Renal cortical epithelial cell (primary cell): ENCODE data around the gene SH2D1B. TPM values are rescaled to one million over a fixed set of nuclear protein-coding genes. Genes with fewer than 3 reads are reported as not detected.
"Not testable (repeated sequence)": the region's sequence is repeated elsewhere in the genome, so short reads cannot be mapped to it uniquely, and the experiment has no call there.

ENCODE experiments used
- DNase-seq: peaks from one replicate; pipeline ENCODE4 v3.0.0-alpha.2; 2011; ENCODE audit warnings: low read depth
- total RNA-seq: library from RNA; depleted of rRNA; stranded (reverse); fragments of >200 nt; gene quantifications from 2 replicates; pipeline ENCODE4 v1.2.3, GENCODE V29; 2014

SH2D1B gene, protein sequence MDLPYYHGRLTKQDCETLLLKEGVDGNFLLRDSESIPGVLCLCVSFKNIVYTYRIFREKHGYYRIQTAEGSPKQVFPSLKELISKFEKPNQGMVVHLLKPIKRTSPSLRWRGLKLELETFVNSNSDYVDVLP
- total RNA-seq: not detected in 2 replicates

GRCh38 chr1:162412002-162412401 lies at the start of gene SH2D1B:
TSS of gene SH2D1B (minus strand) at chr1:162412136. CDS start at chr1:162412016, 120 bp downstream.
- DNase-seq: peak; percentile 32

- DNase-seq: no peak
Measured at GRCh38 chr1:162458236-162458635, 46.3 kb upstream of the SH2D1B start.

DNA sequence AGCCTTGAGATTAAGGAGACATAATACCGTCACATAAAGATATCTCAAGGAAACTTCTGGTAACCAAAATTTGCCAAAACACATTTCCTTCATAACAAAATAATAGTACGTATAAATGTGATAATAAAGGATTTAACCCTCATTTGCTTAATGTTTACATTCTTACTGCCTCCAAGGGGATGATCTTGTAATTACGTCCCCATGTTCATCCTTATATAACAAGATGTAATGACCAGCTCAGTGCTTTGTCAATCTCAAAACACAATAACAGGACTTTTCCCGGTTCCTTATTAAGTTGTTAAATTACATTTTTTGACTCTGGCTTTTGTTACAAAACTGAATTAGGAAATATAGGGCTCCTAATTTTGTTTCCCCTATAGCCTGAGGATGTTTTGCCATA lies 44.4 kb upstream of the SH2D1B start:
- no peak for DNase-seq

- not testable (repeated sequence) for DNase-seq
Measured at GRCh38 chr1:162454361-162454760, 42.4 kb upstream of the SH2D1B start.

DNA sequence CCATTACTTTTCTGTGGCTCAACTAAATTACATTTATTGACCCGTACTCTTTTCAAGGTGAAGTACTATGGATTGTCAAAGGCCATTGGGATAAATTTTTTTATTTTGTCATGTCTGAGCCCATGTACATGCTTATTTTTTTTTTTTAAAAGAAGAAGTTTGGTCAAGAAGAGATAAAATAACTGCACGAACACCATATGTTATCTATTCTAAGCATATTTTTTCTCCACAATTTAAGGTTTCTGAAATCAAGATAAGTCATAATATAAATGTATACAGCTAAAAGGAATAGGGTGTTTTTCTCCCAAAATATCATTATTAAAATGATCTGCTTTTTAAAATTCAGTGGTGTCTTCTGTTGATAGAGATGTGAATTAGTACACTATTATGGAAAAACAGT lies 35.0 kb upstream of the SH2D1B start:
- no peak for DNase-seq

DNA sequence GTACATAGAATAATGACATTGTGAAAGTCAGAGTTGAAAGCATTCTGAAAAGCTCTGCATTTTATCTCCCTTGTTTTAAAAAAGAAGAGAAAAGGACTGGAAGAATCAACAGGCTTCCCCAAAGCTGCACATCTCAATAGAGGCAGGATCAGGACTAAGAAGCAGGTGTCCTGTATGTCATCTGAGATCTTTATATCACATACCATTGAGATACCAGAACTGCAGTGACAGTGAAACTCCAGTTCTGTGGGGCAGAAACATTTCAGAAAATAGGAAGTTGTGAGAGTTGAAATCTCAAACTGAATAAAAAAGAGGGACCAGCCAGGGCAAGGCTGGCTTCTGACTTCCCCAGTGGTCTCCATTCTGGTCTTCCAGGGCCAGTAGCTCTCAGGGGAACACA lies 33.0 kb upstream of the SH2D1B start:
- no peak for DNase-seq

DNA sequence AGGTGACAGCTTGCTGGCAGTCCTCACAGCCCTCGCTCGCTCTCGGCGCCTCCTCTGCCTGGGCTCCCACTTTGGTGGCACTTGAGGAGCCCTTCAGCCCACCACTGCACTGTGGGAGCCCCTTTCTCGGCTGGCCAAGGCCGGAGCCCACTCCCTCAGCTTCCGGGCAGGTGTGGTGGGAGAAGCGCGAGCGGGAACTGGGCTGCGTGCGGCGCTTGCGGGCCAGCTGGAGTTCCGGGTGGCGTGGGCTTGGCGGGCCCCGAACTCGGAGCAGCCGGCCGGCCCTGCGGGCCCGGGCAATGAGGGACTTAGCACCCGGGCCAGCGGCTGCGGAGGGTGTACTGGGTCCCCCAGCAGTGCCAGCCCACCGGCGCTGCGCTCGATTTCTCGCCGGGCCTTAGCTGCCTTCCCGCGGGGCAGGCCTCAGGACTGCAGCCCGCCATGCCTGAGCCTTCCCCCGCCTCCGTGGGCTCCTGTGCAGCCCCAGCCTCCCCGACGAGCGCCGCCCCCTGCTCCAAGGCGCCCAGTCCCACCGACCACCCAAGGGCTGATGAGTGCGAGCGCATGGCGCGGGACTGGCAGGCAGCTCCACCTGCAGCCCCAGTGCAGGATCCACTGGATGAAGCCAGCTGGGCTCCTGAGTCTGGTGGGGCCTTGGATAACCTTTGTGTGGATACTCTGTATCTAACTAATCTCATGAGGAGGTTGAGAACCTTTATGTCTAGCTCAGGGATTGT lies 21.2 kb upstream of the SH2D1B start:
- not testable (repeated sequence) for DNase-seq

DNA sequence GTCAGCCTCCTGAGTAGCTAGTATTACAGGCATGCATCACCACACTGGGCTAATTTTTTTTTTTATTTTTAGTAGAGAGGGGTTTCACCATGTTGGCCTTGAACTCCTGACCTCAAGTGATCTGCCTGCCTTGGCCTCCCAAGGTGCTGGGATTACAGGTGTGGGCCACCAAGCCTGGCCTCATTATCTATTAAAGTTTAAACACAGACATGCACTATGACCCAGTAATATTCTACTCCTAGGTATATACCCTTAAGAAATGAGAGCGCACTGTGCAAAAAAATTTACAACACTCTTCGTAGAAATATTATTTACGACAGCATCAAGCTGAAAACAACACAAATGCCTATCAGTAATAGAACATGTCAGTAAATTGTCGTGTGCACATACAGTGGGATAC lies 18.6 kb upstream of the SH2D1B start:
- DNase-seq: no peak

GRCh38 chr1:162422662-162423375 lies 10.9 kb upstream of the SH2D1B start:
- DNase-seq: no peak

DNA sequence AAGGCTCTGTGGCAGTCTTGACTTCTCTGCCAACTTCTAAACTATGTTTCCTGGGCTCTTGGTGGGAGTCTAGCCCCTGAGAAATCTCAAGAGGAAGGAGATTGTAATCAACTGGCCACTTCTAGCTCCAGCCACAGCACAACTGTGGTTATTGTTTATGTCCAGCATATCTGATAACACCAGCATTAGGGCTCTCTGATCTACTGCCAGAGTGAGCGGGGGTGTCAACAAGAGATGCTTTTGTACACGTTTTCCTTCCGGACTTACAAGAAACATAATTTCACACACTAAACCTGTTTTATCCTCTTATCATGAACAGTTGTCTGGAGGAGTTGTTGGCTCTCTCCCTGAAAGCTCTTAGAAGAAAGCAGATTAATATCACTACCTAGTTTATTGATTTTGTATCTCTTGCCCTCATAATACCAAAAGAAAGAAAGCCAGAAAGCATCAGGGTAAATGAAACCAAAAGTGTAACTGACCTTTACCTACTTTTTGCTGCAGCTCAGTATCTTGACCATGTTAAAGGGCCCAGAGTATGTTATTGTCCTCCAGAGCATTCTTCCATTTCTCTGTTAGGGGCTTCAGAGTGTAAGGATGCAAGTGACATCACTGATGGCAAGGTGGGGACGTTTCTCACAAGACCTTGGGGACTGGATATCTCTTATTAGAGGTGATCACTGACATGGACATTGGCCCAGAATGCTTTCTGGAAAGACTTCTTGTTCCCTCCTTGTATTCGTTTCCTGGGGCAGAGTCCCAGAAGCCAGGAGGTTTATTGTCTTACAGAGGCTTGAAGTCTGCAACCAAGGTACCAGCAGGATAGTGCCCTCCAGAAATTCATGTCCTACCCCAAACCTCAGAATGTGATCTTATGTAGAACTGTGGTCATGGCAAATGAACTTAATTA lies 9.6 kb upstream of the SH2D1B start:
- no peak for DNase-seq

DNA sequence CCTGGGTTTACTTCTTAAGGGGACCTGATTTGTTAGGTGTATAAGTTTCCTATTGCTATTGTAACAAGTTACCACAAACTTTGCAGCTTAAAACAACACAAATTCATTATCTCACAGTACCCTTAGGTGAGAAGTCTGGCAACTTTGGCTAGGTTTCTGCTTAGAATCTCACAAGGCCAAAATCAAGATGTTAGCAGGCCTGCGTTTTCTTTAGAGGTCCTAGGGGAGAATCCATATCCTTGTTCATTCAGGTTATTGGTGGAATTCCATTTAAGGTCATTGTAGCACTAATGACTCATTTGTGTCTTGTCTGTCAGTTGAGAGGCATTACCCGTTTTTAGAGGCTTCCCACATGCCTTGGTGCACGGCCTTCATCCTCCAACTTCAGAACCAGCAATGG lies 8.2 kb upstream of the SH2D1B start:
- DNase-seq: no peak

GRCh38 chr1:162419450-162419931 lies 7.6 kb upstream of the SH2D1B start:
- peak; percentile 44 for DNase-seq

- not testable (repeated sequence) for DNase-seq
Measured at GRCh38 chr1:162418584-162418983, 6.6 kb upstream of the SH2D1B start.

DNA sequence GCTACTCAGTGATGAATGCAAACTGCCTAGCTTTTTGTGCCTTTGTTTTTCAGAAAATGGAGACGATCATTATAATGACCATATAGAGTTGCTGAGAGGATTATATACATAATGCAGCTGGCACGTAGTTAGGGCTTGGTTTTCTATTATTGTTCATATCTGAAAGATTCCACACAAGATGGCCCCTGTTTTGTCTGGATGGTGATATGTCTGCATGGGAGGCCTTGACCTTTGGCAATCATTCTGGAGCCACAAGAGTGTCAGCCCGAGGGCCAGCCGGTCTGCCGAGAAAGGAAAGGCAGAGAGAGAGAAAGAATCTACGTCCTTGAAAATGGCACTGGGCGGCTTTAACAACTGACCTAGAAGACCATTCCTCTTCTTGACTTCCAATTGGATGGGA lies 5.7 kb upstream of the SH2D1B start:
- DNase-seq: no peak

DNA sequence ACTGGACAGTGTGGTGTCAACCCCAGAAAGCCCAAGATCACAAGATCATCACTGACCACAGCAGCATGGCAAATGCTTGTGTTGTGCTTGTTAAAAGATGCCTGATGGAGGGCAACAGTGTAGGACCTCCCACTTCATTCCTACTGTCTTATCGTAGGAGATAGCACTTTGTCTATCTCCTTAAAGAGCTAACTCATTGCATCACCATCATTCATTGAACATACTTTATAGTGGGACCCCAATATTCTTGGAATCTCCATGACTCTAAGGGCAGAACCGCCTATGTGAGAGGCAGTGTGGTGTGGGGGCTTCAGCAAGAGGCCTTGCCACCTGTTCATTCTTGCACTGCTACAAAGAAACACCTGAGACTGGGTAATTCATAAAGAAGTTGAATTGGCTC lies 5.0 kb upstream of the SH2D1B start:
- no peak for DNase-seq

DNA sequence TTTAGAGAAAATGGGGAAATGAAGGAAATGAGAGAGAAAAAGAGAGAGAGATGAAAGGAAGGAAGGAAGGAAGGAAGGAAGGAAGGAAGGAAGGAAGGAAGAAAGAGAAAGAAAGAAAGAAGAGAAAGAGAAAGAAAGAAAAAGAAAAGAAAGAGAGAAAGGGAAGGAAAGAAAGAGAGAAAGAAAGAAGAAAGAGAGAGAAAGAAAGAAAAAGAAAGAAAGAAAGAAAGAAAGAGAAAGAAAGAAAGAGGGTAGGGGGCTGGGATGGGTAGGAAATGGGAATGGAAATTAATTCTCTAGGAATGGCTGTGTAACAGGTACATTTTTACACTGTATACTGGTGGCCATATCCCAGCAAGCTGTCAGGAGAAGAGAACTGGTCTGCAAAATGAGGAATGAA lies 4.3 kb upstream of the SH2D1B start:
- DNase-seq: no peak

DNA sequence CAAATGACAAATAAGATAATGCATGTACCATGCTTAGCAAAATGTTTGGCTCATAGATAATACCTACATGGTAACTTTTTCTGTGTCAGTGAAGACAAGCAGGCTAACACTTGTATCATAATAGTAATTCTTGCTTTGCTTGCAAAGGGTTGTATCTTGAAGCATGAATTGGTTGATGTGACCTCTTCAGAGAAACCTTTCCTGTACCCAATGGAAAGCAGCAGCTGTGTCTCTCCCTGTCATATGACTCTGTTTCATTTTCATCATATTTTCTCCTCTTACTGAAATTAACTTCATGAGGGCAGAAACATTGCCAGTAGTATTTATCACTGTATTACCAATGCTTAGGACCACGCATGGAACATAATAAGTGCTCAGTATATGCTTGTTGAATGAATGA lies 4.4 kb downstream of the SH2D1B start:
- DNase-seq: no peak

GRCh38 chr1:162406811-162407210 lies 5.1 kb downstream of the SH2D1B start:
- no peak for DNase-seq

- DNase-seq: peak; percentile 61
Measured at GRCh38 chr1:162405800-162406199, 6.1 kb downstream of the SH2D1B start.

GRCh38 chr1:162404550-162405160 lies 7.3 kb downstream of the SH2D1B start:
- peak; percentile 57 for DNase-seq

DNA sequence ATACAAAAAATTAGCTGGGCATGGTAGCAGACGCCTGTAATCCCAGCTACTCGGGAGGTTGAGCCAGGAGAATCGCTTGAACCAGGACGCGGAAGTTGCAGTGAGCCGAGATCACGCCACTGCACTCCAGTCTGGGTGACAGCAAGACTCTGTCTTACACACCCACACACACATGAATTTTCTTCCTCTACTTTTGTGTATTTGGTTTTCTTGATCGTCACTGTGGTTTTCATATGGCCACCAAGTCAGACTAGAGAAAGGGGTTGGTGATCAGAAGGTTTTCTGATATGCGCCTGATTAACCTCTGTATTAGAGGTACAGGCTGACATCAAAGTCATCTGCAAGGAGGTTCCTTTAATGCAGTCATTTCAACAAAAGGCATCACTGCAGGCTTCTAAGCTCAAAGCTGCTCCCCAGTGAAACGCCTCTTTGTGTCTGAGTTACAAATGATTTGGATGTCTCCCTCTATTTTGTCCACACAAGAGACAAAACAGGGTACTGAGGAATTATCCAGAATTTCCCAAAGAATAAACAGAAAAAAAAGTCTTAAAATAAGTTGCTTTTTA lies 11.1 kb downstream of the SH2D1B start:
- DNase-seq: no peak
